ENCODE results near the gene CACNA1B. TPM values are rescaled to one million over a fixed set of nuclear protein-coding genes. Genes with fewer than 3 reads are reported as not detected.
"Not testable (repeated sequence)": the region's sequence is repeated elsewhere in the genome, so short reads cannot be mapped to it uniquely, and the experiment has no call there.

Gene CACNA1B
- polyA plus RNA-seq, 1 experiment = 0.01 TPM

DNA sequence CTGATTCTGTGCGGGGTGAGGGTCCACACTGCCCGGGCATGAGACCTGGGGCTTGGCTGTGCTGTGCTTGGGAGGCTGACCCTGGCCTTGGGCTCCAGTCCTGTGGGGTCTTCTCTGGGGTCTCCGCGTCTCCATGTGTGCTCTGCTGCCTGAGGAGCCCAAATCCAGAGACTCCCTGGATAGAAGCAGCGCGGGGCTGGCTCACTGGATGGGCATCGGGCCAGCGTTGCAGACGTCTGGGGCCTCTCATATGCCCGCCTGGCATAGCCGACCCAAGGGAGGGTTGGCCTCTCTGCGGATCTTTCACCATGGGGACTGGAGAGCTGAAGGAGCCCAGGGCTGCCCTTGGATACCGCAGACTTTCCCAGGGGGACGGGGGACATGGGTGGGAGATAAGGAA is 12.4 kb downstream of the CACNA1B start:
- H3K4me3 ChIP-seq (ENCODE audit: low read depth, low read length); POLR2A ChIA-PET; H3K27me3 ChIP-seq (ENCODE audit: control insufficient read depth, insufficient read depth, low read length); H3K27ac ChIP-seq (ENCODE audit: low read depth, low read length); CTCF ChIA-PET; DNase-seq (ENCODE audit: low read depth, low spot score): not testable (repeated sequence)
- H3K9me3 ChIP-seq (ENCODE audit: control insufficient read depth, insufficient read depth, low read length) = peaks cover 27% of the 10 kb centered on the region

DNA sequence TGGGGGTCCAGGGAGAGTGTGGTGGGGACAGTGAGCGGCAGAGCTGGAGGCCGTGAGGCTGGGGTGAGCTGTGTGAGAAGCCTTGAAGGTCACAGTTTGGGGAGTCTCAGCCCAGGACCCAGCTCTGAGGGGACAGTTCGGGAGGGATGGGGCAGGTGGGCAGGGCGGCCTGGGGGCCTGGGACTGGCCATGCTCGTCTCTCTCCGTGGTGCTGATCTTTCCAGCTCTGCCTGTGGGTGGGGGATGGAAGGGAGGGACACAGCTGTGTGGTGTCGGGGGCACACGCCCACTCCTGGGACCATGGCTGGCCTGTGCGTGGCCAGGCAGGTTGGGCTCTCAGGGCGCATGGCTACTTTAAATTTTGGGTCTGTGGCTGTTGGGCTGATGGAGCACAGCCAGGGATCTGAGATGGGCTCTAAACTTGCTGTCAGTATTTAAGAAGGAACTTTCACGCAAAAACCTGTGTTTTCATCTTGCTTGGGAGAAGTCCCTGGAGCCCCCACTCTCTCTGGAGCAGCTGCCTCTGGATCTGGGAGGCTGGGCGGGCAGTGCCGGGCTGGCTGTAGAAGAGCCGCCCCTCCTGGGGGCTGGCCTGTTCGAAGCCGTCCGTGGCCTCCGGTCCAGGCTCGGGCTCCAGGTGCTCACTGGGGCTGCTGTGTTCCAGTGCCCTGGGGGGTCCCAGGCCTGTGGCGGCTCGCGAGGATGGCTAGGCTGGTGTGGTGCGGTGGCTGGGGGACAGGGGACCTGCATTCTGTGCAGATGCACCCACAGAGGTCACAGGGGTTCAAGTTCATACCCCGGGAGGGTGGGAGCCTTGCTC is 13.4 kb downstream of the CACNA1B start:
- H3K27me3 ChIP-seq (ENCODE audit: control insufficient read depth, insufficient read depth, low read length); H3K27ac ChIP-seq (ENCODE audit: low read depth, low read length); DNase-seq (ENCODE audit: low read depth, low spot score); H3K4me3 ChIP-seq (ENCODE audit: low read depth, low read length); CTCF ChIA-PET; POLR2A ChIA-PET: not testable (repeated sequence)
- peaks cover 25% of the 10 kb centered on the region for H3K9me3 ChIP-seq (ENCODE audit: control insufficient read depth, insufficient read depth, low read length)

DNA sequence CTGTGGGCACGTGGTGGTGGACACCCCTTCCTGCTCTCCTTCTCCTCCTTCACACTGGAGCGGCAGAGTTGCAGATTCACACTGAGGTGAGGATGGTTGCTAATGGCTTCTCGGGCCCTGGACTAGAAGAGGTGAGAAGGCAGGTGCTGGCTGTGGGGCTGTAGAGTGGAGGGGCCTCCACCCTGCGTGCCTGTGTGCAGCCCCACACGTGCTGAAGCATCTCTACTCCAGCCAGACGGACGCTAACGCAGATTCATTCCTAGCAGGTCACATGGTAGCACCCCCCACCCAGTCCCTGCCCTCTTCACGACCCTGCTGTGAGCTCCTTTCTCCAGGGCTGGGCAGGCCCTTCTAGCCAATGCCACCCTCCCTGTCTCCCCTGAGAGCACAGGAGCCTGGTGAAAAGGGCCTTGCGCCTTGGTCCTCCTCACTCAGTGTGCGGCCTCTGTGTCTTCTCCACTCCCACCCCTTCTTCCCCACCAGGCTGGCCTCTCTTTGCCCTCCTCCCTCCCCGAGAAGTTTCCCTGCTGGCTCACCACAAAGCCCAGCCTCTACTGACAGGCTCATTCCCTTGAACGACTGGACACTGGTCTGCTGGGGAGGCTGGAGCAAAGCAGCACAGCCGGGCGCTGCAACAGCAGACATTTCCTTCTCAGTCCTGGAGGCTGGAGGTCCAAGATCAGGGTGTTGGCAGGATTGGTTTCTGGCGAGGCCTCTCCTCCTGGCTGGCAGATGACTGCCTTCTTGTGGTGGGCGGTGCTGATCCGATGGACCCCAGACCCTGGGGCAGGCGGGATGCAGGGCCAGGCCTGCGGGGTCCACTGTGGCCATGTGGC is 14.2 kb downstream of the CACNA1B start:
- TF ChIP-seq, protein P1, sequence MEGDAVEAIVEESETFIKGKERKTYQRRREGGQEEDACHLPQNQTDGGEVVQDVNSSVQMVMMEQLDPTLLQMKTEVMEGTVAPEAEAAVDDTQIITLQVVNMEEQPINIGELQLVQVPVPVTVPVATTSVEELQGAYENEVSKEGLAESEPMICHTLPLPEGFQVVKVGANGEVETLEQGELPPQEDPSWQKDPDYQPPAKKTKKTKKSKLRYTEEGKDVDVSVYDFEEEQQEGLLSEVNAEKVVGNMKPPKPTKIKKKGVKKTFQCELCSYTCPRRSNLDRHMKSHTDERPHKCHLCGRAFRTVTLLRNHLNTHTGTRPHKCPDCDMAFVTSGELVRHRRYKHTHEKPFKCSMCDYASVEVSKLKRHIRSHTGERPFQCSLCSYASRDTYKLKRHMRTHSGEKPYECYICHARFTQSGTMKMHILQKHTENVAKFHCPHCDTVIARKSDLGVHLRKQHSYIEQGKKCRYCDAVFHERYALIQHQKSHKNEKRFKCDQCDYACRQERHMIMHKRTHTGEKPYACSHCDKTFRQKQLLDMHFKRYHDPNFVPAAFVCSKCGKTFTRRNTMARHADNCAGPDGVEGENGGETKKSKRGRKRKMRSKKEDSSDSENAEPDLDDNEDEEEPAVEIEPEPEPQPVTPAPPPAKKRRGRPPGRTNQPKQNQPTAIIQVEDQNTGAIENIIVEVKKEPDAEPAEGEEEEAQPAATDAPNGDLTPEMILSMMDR (IDR thresholded peaks at IDR 0.05; ENCODE audit: low read depth, low read length) = no peak
- Histone ChIP-seq H3K27me3 (ENCODE audit: control insufficient read depth, insufficient read depth, low read length) (no peaks in the 10 kb centered on the region), H3K27ac (ENCODE audit: low read depth, low read length) (no peak overlapping the region), H3K9me3 (ENCODE audit: control insufficient read depth, insufficient read depth, low read length) (peaks cover 25% of the 10 kb centered on the region), H3K4me3 (ENCODE audit: low read depth, low read length) (no peak overlapping the region)
- CTCF ChIA-PET = no interaction called here
- POLR2A ChIA-PET = no interaction called here
- DNase-seq (ENCODE audit: low read depth, low spot score) = no peak

DNA sequence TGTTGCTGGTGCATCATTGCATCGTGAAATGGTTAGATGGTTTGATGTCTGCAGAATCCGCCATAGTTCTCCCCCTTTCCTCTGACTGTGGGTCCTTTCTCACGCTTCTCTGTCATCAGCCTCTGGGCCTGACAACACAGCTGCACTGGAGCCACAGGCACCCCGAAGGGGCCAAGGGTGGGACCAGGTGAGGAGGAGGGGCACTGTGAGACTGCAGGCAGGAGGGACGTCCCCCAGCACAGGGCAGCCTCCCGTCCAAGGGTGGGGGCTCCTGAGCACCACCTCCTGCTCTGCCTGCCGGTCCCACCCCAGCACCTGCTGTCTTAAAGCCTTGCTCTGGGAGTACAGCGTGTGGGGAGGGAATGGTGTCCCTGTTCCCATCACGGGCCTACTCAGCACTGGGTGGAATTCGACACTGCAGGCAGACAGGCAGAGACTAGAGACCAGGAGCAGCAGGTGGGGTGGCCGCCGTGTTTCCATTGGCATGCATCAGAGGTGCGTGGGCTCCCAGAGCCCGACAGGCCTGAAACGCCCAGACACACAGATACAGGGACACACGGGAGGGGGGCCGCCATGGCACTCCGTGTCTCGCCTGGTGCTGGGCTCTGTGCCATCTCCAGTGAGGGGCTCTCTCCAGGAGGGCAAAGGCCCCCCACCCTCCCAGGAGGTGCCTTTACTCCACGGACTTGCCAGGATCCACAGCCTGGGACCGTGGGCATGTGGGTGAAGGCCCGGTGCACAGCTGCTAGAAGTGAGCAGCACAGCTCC is 15.0 kb downstream of the CACNA1B start:
- H3K4me3 ChIP-seq (ENCODE audit: low read depth, low read length) = no peak overlapping the region
- CTCF ChIA-PET = no interaction called here
- POLR2A ChIA-PET = no interaction called here
- no peak overlapping the region for H3K27ac ChIP-seq (ENCODE audit: low read depth, low read length)
- DNase-seq (ENCODE audit: low read depth, low spot score) = no peak
- H3K27me3 ChIP-seq (ENCODE audit: control insufficient read depth, insufficient read depth, low read length) = no peaks in the 10 kb centered on the region
- H3K9me3 ChIP-seq (ENCODE audit: control insufficient read depth, insufficient read depth, low read length) = peaks cover 25% of the 10 kb centered on the region
- TF ChIP-seq, protein P1 (IDR thresholded peaks at IDR 0.05; ENCODE audit: low read depth, low read length) = no peak

DNA sequence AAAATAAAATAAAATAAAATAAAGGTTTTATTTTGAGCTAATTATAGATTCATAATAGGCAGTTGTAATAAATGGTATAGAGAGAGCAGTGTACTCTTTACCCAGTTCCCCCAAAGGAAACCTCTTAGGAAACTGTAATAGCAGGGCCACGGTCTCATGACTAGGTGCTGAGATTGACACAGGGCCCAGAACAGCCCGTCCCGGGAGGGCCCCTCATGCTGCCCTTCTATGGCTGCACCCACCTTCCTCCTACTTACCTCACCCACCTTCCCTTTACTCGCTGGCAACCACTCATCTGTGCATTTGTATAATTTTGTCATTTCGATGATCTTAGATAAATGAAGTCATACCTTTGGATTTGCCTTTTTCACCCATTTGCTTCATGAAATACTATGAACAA is 16.1 kb downstream of the CACNA1B start:
- CTCF ChIA-PET = no interaction called here
- POLR2A ChIA-PET = no interaction called here

More for the DNA sequence above, 16.1 kb downstream of the CACNA1B start:
- no peaks in the 10 kb centered on the region for H3K27me3 ChIP-seq (ENCODE audit: control insufficient read depth, insufficient read depth, low read length)
- TF ChIP-seq, protein P1 (IDR thresholded peaks at IDR 0.05; ENCODE audit: low read depth, low read length) = no peak
- H3K4me3 ChIP-seq (ENCODE audit: low read depth, low read length) = no peak overlapping the region
- peaks cover 25% of the 10 kb centered on the region for H3K9me3 ChIP-seq (ENCODE audit: control insufficient read depth, insufficient read depth, low read length)
- DNase-seq (ENCODE audit: low read depth, low spot score) = no peak
- H3K27ac ChIP-seq (ENCODE audit: low read depth, low read length) = no peak overlapping the region

Data from AG04450 (cell line).